Measurements from ENCODE around the gene TMEM97. TPM values are rescaled to one million over a fixed set of nuclear protein-coding genes. Genes with fewer than 3 reads are reported as not detected.

TMEM97 gene
- total RNA-seq, 1 donor from 2014 or later, result 26.9 TPM

DNA sequence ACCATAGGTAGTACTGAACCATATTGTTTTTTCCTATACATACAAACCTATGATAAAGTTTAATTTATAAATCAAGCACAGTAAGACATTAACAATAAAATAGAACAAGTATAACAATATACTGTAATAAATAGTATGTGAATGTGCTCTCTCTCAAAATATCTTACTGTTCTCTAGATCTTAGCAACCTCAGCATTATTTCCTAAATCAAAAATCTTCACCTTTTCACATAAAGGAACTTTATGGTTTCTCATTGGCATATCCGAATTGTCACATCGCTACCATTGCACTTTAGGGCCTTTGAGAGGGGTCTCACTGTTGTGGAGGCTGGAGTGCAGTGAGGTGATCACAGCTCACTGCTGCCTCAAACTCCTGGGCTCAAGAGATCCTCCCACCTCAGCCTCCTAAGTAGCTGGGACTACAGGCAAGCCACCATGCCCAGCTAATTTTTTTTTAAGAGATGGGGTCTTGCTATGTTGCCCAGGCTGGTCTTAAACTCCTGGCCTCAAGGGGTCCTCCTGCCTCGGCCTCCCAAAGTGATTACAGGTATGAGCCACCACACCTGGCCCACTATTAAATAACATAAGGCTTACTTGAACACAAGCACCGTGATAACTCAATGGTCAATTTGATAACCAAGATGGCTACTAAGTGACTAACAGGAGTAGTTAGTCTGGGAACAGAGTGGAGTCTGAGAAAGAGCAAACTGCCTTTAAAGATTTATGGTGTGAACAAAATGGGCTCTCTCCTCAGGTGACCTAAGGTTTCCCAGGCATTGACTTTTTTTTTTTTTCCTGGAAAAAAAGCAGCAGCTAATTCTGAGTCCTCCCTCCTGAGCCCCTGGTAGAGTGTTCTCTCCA is 2.9 kb upstream of the TMEM97 start:
- intact Hi-C loops (cut with micrococcal nuclease), result loop anchor here (5.0 kb wide), 1 partner anchor 236 kb away; the partner anchor contains the start of gene UNC119

DNA sequence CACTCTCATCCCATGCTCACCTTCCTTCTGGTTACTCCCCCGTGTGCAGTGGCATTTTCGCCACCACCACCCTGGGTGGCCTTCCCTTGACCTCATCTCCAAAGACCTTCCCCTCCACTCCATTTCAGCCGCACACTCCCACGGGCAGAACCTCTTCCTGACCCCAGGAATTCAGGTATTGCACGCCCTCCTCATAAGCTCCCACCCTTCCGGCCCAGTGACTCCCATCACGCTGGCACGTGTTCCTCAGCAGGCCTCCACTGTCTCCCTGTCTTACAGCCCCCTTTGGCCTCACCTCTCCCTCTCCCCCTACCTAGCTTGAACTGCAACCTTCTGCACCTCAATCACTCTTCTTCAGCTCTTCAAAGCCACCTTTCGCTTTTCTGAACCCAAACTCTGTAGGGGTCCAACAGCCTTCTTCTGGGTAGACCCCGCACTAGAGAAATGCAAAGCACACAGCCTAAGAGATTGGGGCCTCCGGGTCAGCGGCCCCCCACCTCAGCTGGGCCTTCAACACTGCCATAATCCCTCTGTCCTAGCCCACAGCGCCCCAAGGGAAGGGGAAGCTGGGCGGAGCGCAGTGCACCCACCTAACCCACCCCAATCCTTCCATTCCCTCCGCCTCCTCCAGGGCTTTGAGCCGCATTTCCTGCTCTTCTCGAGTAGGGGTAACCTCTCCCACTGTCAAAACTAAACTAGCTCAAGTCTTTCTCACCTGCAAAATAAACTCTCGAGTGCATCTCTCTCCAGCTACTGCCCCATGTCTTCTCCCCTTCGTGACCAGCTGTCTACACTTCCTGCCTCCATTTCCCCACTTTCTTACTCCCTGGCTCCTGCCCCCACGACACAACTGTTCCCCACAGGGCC is 1.7 kb upstream of the TMEM97 start:
- intact Hi-C loops (cut with micrococcal nuclease), result loop anchor here (5.0 kb wide), 1 partner anchor 235 kb away; the partner anchor contains the start of gene UNC119

DNA sequence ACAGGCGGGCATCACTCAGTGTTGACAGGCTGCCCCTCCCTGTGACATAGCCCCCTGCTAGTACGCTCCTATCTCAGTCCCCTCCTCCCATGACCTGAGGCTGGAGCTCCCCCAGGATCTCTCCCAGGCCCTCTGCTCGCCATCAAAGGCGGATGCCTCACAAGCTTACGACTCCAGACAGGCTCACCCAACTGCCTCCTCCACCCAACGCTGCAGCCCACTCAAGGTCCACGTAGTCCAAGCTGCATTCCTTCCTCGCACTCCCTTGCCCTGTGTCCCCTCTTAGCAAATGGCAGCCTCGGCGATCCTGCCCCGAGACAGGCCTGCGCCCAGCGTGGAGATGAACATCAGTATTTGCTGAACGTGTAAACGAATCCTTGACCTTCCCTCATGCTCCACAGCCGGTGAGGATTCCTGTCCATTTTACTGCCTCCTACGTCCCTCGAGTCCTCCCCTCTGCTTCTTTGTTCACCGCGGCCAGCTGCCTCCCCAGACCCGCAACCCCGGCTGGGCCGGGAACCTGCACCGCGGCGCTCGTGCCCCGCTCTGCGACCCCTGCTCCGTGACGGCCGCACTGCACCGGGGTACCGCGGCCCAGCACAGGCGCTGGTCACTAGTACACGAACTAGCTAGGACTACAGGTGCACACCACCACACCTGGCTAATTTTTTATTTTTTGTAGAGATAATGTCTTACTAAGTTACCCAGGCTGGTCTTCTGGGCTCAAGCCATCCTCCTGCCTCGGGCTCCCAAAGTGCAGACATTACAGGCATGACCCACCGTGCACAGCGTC is 838 bp upstream of the TMEM97 start:
- intact Hi-C loops (cut with micrococcal nuclease), result loop anchor here (1.0 to 5.0 kb wide), 5 partner anchors 91 to 509 kb away; partner anchors contain the start of genes LYRM9 and UNC119

DNA sequence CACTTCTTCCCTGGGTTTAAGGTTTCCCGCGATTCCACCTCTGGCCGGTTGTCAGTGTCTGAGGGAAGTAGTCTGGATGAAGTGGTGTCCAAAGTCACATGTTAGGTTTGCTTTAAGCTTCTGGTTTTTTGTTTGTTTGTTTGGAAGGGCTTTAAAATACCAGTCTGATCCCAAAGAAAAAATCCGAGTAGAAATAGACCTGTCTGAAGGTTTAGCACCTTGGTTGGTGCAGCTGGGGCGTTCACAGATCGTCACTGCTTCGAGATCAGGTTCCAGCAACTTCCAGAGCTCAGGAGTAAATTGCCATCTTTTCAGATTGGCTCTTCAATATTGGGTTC is 567 bp downstream of the TMEM97 start:
- intact Hi-C loops (cut with micrococcal nuclease), result loop anchor here (1.0 to 5.0 kb wide), 8 partner anchors 16 to 511 kb away; partner anchors contain the start of genes IFT20, POLDIP2, SARM1 and SPAG5

DNA sequence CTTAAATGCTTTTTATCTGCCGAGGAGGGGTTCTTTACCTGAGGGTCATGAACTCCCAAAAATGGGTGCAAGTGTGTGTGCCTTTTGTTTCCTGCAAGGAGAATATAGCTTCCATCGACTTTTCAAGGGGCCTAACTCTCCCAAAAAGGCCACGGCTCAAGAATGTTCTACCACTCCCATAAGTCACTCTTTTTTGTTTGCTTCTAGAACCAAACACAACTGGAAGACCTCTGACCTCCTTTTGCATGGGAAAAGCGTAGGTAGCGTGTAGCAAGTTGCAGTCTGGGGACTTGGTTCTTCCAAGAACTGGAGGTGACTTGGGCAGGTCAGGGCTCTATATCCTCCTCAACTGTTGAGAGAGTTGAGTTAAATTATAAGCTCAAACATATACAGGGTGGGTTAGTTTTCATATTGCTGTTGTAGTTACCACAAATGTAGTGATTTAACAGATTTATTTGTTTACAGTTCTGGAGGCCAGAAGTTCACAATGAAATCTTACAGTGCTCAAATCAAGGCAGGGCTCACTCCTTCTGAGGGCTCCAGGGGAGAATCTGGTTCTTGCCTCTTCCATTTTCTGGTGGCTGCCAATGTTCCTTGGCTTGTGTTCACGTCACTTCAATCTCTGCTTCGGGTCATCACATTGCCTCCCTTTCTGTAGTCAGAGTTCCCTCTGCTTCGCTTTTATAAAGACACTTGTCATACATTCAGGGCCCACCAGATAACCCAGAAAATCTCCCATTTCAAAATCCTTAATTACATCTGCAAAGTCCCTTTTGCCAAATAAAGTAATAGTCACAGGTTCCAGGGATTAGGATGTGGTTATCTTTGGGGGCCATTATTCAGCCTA is 1.4 kb downstream of the TMEM97 start:
- intact Hi-C loops (cut with micrococcal nuclease), result no loop called here

DNA sequence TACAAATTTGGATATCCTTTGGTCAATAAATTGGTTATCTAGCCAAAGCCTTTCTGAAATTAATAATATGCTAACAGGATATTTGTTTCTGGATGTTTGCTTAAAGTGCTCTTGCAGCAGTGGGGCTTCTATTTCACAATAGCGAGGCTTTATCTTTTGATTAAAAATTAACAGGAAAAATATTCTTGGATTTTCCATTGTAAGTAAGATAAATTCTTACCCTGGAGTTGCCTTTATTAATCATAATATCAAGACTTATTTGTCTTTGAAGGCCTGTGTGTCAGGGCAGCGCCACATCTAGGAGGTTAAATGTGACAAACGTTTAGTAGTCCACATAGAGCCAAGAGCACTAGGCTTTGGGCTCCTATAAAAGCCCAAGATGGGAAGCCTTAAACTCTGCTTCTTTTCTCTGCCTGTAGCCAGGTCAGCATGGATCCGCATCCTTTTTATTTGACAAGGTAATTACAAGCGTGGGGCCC is 5.3 kb downstream of the TMEM97 start:
- intact Hi-C loops (cut with micrococcal nuclease), result no loop called here

DNA sequence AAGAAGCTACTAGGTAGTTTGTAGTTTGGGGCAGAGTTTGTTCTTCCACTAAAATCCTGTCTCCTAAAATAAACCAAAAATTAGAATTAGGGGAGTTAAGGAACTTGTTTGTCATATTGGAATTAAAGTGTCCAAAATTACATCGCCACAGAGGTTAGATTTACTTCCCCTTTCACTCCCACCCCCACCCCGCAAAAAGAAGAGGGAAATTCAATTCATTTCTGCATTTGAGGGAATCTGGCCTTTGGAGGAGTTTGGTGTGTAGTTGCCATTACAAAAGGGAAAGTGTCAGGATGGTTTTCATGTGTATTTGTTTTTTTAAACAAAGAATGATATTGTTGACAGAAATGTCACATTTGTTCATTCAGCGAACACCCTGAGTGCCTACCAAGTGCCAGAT is 5.8 kb downstream of the TMEM97 start:
- intact Hi-C loops (cut with micrococcal nuclease), result no loop called here

DNA sequence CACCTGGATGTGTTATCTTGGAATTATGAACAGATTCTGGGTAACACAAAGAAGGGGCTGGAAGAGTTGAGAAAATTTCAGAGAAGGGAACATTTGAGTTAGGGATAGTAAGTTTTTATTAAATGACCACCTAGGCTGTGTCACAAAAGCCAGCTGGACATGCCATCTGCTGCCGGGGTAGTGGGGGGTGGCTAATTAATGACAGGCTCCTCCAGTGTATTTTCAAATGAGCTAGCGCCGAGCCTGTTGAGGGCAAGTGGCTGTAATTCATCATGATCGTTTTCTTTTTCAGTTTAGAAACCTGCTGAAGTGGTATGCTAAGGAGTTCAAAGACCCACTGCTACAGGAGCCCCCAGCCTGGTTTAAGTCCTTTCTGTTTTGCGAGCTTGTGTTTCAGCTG is 6.2 kb downstream of the TMEM97 start:
- intact Hi-C loops (cut with micrococcal nuclease), result no loop called here

DNA sequence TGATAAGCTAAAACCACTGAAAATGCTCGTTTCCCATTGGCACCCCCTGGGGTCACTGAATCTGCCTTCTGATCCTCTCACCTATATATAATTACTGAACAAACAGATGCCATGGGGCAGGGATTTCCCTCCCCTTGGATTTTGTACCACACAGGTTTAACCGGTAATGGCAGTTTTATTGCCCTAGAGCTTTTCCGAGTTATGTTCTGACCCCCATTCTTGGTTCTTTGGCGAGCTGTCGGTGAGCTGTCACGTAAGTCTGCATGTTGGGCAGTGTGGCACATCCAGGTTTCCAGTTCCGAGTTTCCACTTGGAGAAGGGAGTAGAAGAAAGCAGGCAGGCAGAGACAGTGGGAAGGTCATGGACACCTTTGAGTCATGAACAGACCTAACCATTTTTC is 7.1 kb downstream of the TMEM97 start:
- intact Hi-C loops (cut with micrococcal nuclease), result no loop called here

DNA sequence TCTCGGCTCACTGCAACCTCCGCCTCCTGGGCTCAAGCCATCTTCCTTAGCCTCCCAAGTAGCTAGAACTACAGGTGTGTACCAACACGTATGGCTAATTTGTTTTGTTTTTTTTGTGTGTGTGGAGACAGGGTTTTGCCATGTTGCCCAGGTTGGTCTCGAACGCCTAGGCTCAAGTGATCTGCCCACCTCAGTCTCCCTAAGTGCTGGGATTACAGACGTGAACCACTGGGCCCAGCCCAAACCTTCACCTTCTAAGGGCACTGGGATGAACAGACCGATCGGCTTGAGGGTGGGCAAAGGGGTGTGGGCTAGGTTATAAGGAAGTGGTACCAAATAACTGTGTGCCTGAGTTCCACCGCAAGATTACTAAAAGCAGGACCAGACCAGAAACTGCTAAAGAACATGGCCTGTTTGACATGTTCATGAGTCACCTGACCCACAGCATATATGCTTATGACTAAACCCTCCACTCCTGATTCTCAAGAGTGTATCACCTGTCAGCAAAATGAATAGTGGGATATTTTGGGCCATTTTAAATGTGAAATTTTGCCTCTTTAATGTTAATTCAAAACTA is 8.1 kb downstream of the TMEM97 start:
- intact Hi-C loops (cut with micrococcal nuclease), result no loop called here

DNA sequence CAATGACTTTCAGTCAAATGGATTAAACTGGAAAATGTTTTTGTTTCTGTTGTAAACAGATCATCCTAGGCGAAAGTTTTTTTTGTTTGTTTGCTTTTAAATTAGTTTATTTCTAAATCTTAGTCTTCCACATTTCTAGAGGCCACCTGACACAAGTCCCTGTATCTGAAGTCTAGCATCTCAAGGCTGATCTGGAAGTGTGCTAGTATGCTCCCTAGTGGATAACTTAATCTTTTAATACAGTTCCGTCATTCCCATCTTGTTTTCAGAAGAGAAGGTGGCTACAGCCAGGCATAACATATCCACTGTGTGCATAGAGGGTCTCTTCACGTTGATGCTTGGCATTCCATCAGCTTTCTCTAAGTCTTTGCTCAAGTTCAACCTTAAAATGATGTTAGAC is 8.7 kb downstream of the TMEM97 start:
- intact Hi-C loops (cut with micrococcal nuclease), result no loop called here

DNA sequence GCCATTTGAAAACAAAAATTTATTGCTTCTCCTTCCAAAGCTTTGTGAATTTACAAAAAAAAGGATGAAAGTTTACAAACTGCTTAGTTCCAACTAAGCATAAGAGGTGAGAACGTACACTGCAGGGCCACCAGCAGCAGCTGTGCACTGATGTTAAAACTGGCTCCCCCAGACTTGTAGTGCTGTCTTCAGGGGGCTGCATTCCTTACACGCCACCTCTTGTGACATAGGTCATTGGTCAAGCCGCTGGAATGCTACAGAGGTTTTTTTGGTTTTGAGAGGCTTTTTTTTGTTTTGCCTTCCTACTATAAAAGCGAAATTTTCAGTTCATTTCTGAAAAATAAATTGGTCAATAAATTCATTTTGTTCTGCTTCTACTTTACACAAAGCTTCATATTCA is 9.3 kb downstream of the TMEM97 start:
- intact Hi-C loops (cut with micrococcal nuclease), result no loop called here

DNA sequence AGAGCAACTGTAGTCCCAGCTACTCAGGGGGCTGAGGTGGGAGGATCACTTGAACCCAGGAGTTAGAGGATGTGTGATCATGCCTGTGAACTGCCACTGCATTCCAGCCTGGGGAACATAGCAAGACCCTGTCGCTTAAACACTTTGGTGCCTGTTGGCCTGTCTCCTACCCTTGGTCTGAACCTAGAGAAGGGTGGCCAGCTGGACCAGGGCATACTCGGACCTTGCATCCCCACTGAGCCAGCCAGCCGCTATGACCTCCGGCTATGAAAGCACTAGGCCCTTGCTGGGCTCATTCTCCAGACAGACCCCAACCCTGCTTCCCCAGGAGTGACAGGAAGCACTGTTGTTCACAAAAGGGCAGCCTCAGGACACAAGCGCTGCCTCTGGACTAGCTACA is 11.7 kb downstream of the TMEM97 start:
- intact Hi-C loops (cut with micrococcal nuclease), result loop anchor here (10.0 kb wide), 2 partner anchors 964 to 1036 kb away; partner anchors contain the start of genes NUFIP2 and WSB1

DNA sequence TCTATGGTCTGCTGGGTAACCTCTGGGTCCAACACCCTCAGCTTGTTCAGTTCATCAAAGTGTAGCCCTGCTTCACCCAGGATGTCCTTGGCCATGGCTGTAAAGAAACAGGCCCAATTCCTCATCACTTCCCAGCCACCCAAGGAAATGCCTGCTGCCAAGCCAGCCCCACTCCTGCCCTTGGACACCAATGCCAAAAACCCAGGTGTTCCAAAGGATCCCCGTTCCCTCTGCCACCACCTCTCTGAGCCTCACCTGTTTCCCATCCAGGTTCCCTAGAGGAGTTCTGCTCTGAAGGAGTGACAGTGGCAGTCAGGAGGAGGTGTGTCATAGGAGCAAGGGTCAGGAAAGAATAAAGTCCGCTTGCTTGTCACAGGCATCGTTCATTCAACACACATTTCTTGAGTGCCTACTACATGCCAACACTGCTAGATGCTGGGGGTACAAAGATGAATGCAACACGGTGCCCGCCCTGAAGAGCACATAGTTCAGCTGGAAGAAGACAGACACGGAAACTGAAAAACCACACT is 13.0 kb downstream of the TMEM97 start:
- intact Hi-C loops (cut with micrococcal nuclease), result loop anchor here (10.0 kb wide), 2 partner anchors 963 to 1037 kb away; partner anchors contain the start of genes NUFIP2 and WSB1

DNA sequence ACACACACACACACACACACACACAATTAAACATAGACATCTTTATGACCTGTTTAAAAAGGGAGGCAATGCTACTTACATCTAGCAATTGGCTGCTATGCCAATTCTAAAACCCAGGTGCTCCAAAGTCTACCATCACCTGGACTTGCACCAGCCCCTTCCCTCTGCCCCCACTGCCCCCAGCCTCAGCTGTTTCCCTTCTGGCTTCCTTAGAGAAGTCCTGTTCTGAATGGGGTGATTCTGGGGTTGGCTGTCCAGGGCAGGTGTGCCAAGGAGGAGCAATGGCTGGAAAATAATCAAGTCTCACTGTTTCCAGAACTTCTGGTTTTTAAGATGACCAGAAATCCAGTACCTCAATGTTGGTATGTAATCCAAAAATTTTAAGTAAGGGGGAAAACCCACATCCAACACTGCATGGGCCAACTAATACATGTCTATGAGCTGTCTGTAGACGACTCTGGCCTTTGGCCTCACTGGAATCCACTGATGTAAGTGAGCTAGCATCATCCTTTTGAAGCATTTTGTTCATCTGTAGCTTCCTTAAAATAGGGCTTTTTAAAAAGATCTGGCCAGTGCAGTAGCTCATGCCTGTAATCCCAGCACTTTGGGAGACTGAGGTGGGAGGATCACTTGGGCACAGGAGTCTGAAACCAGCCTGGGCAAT is 14.2 kb downstream of the TMEM97 start:
- intact Hi-C loops (cut with micrococcal nuclease), result loop anchor here (10.0 kb wide), 2 partner anchors 962 to 1038 kb away; partner anchors contain the start of genes NUFIP2 and WSB1

DNA sequence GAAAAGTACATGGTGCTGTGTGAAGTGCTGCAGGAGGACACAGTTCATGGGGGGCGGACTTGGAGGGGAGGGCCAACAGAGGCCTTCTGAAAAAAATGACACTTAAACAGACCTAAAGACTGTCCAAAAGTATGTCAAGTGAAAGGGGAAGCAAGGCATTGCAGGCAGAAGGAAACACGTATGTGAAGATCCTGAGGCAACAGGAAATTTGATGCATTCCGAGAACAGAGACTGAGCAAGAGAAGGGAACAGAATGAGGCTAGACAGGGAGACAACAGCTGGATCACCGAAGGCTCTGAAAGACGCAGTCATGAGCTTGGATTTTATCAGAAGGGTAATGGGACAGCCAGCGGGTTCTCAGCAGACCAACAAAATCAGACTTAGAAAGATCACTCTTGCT is 15.2 kb downstream of the TMEM97 start:
- intact Hi-C loops (cut with micrococcal nuclease), result loop anchor here (2.0 to 10.0 kb wide), 3 partner anchors 55 to 1039 kb away; partner anchors contain the start of genes NUFIP2 and WSB1

DNA sequence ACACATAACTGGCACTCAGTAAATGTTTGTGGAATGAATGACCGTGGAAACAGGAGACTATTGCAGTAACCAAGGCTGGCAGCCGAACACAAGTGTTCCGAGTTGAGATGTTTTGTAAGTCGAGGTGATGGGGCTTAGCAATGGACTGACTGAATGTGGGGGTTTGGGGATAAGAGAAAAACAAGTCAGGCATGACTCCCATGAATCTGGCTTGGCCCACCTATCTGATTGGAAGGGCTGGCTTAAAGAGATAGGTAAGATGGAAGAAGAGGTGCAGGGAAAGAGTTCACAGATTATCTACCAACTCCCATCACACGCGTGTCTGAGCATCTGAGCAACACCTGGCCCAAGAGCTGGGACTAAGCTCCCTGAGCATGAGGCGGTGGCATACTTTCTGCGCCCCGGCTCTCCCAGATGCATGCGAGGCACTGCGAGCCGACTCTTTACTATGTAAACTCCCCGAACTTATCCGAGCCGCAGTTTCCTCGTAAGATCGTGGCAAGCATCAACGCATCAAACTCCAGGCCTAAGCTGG is 15.7 kb downstream of the TMEM97 start:
- intact Hi-C loops (cut with micrococcal nuclease), result loop anchor here (1.0 to 10.0 kb wide), 14 partner anchors 15 to 1040 kb away; partner anchors contain the start of genes BLTP2, NUFIP2, POLDIP2 and PROCA1

All from T-helper 1 cell treated with Interleukin-12 subunit alpha and Interleukin-12 subunit beta and Interleukin-4 antibody, amounts not matched to agents 30 ng/mL and 1 ng/mL, for 36 hours (primary cell).